Iris pigment epithelial cell (primary cell): ENCODE data around the gene MCM10.
"Not testable (repeated sequence)": the region's sequence is repeated elsewhere in the genome, so short reads cannot be mapped to it uniquely, and the experiment has no call there.

ENCODE experiments used
- DNase-seq: peaks from one replicate; pipeline ENCODE4 v3.0.0-alpha.2; 2011; ENCODE audit warnings: low read depth

The MCM10 gene

DNA sequence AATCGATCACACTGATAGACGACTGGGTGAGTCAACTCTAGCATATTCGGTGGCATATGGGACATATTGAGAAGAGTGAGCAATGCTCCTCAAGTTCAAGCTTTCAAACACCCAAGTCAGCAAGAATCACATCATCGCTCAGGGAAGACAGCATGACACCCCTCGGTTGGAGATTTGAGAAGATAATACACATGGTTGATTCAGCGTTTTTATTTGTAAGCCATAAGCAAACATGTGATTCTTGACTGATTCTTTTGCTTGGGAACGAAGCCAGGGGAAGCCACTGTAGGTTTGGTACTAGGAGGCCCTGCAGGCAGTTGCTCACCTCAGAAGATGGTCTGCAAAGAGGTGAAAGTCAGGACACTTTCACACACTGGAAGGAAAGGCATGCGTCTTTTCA is 60.2 kb downstream of the MCM10 start:
- no peak for DNase-seq

DNA sequence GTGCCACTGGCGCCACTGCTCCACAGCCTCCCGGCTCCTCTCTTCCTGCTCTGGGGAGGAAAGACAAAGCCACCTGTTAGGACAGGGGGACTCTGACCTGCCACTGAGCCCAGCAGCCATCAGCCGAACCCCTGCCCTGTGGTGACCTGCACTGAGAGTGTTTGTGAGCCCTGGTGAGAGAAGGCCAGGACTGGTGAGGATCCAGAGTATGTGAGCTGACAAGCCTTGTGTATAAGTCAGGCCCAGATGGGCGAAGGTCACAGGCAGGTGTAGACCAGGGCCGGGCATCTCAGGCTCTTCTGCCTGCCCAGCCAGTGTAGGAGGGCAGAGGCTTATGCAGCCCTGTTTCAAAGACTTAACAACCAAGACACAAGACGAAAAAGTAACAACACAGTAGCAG is 60.8 kb downstream of the MCM10 start:
- DNase-seq = no peak

DNA sequence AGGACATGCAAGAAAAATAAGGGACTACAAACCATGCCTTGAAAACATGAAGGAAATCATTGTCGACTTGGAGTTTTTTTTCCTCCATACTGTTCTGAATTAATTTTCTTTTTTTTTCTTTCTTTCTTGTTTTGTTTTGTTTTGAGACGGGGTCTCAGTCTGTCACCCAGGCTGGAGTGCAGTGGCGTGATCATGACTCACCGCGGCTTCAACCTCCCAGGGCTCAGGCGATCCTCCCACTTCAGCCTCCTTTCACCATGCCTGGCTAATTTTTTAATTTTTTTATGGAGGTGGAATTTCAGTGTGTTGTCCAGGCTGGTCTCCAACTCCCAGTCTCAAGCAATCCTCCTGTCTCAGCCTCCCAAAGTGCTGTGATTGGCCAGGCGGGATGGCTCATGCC is 61.2 kb downstream of the MCM10 start:
- no peak for DNase-seq

DNA sequence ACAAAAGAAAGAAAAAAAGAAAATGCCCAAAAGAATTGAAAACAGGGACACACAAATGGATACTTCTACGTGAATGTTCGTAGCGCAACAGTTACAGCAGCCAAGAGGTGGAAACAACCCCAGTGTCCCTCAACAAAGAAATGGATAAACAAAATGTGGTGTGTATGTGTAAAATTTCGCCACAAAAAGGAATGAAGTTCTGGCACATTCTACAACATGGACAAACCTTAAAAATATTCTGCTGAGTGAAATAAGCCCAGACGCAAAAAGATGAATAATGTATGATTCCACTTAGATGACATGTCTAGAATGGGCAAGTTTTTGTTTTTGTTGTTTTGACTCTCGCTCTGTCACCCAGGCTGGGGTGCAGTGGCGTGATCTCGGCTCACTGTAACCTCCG is 61.9 kb downstream of the MCM10 start:
- DNase-seq = no peak

DNA sequence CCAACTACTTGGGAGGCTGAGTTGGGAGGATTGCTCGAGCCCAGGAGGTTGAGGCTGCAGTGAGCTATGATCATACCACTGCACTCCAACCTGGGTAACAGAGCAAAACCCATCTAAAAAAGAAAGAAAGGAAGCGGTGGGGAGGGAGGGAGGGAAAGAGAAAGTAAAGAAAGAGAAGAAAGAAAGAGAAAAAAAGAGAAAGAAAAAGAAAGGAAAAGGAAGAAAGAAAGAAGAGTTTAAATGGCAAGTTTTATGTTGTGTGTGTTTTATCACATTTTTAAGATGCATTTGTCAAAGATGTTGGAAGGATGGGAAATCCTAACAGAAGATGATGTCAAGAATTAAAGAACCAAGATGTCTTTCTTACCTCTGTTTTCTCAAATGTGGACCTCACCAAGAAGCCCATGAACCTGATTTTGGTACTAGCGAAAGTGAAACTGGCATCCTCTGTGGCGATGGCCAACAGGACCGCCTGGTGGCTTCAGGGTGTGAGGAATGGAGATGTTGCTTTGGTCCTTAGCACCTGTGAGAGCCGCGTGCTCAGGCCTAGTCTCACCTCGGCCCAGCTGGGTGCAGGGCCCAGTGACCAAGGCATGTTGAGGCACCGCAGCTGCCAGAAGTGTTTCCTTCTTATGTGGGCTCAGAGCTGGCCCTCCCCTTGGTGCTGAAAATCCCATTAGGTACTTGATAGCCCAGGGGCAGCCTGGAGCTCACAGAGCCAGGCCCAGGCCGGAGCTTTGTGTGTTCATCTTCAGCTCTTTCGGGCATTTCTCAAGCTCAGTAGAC is 63.0 kb downstream of the MCM10 start:
- DNase-seq = no peak

DNA sequence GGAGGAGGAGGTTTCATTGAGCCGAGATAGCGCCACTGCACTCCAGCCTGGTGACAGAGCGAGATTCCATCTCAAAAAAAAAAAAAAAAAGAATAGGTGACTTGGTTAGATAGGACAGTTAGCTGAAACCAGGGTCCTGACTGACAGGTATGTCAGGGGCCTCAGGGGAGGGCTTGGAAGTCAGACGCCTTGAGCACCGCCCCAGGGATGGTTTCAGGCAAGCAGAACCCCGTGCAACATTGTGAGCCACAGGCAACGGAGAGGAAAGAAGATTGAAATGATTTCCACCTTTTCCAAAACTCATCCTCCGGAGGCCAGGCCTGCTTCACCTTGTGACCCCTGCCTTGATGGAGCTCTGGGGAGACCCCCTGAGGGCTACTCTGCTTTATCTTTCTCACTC is 64.2 kb downstream of the MCM10 start:
- DNase-seq = no peak

DNA sequence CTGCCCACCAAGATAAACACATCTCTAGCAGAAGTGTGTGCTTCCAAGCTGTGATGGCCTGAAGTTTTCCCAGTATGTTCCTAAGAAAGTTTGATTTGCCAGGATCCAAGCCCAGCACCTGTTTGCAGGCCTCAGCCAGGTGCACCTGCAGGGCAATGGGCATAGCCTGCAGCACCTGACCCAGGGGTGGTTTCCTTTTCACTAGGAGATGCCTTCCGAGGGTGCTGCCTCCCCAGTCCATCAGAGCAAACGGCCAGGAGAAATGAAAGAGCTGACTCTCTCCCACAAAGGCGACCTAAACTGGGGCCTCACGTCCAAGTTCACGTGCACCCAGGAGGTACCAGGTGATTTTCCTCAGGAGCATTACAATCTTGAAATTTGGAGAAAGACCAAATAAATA is 65.7 kb downstream of the MCM10 start:
- DNase-seq = no peak

DNA sequence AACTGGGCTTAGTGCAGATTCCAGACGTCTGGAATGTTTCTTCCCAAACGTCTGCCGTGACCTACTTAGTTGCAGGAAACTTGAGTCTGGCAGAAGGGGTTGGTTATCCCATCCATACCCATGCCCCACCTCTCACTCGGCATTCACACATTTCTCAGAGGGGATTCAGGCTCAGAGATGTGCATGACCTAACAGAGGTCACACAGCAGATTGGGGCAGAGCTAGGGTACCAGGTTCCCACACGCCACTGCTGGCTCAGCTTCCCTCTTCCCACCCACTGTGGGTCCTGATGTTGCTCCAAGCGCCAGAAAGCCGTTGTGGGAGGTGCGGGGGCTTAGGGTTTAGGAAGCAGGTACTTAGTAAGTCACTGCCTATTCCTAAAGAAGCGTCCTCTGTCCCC is 69.8 kb downstream of the MCM10 start:
- no peak for DNase-seq

DNA sequence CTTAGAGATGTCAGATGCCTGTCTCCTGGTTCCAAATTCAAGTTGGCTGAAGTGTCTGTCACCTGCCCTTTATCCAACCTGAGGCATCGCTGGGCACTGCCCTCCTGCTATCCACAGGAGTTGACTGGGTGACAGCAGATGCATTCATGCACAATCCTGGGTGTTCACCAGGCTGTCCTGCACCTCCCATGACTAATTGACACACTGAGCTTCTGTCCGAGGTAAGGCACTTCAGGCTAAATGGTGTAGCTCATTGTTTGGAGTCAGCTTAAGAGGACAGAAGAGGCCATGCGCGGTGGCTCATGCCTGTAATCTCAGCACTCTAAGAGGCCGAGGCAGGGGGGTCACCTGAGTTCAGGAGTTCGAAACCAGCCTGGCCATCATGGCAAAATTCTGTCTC is 70.5 kb downstream of the MCM10 start:
- DNase-seq = no peak

DNA sequence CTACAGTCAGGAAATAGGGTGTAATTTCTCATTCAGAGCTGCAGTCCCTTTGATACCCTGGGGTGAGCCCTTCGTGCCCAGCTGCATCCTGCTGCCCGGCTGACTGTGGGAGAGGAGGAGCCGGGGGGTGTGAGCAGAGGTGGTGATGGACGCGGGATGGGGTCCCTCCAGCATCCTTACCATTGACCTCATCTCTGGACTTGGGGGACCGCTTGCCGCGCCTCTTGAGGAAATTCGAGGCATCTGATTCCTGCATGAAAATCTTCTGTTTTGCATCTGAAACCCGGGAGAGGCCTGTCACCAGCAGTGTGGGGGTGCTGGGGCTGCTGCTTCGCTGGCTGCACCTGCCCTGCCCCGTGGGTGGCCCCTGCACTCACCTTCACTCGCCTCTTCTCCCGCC is 72.0 kb downstream of the MCM10 start:
- DNase-seq = no peak

DNA sequence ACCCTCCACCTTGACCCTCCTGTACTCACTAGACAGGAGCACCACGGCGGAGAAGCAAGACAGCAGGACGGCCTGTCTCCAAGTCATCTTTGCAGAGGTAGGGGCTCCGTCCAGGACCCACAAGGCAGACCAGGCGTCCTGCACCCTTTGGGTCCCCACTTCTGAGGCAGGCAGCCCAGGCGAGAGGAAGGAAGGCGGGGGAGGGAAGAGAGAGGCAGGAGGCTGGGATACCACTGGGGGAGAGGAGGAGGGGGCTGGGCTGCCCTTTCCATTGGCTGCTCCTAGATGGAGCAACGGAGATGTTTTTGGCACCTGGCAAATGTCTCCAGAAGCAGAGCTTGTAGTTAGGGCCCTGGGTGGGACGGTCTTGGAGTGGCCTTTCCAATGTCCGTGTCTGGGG is 72.8 kb downstream of the MCM10 start, which contains the start of gene UCMA:
Gene UCMA, minus strand, starts transcription at position 203 of the 400 bp plus-strand sequence. Its CDS starts 116 bp downstream, at position 87.
- DNase-seq = no peak

DNA sequence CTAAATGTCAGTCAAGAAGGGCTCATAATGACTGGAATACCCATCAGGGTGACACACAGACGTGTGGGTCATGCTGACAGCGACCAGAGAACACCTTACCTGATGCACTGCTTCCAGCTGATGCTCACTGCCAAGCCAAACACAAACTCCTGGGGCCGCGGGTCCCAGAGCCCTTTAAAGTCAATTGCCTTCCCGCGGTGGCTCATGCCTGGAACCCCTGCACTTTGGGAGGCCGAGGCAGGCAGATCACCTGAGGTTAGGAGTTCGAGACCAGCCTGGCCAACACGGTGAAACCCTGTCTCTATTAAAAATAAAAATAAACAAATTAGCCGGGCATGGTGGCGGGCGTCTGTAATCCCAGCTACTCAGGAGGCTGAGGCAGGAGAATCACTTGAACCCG is 73.4 kb downstream of the MCM10 start:
- not testable (repeated sequence) for DNase-seq

DNA sequence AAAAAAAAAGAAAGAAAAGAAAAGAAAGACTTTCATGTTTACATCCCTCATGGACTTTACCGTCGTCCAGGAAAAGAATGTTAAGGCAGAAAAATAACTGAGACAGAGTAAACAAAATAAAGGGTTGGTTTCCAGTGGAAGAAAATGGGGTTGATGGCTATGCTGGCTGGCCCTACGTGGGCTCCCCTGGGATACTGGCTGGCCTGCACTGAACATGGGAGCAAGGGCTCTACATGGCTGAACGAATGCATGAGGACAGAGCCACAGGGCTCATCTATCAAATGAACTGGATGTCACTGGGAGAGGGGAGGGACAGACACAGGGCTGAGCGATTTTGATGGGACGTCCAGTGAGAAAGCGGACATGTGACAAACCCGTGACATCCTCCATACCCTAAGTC is 75.3 kb downstream of the MCM10 start:
- no peak for DNase-seq

DNA sequence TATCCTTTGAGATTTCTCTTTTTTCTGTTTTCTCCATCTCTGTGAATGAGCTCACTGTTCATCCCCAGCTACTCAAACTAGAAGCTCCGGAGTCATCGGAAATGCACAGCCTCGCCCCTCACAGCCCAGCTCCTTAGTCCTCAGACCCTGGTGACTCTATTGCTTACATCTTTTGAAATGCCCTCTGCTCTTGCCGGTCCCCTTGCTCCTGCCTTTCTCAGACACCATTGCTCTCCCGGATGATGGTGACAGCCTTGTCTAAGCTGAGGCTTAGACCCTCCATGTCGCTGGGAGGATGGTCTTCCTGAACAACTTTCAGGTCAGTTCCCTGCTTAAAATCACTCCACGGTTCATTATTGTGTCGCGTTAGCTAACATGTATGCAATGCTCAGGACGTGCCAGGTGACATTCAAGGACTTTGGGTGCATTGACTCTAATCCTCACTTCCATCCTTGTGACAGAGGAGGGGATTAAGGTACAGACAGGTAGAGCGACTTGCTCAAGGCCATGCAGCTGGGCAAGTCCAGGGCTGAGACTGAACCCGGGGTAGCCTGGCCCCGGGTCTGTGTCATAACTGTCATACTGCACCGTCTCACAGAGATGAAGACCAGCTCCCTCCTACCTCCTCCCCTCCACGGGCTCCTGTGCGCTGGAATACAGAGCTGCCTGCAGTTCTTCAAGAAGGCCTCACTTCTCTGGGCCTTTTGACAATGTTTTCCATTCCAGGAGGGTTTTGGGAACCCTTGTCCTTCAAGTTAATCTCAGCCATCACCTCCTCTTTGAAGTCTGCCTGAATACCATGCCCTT is 77.1 kb downstream of the MCM10 start:
- no peak for DNase-seq

DNA sequence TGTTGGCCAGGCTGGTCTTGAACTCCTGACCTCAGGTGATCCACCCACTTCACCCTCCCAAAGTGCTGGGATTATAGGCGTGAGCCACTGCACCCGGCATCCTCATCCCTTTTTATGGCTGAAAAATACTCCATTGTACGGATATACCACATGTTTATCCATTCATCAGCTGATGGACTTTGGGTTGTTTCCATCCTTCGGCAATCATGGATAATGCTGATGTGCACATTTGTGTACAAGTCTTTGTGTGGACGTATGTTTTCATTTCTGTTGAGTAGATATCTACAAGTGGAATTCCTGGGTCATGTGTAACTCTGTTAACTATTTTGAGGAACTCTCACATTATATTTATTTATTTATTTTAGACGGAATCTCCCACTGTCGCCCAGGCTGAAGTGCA is 78.6 kb downstream of the MCM10 start:
- DNase-seq = no peak

DNA sequence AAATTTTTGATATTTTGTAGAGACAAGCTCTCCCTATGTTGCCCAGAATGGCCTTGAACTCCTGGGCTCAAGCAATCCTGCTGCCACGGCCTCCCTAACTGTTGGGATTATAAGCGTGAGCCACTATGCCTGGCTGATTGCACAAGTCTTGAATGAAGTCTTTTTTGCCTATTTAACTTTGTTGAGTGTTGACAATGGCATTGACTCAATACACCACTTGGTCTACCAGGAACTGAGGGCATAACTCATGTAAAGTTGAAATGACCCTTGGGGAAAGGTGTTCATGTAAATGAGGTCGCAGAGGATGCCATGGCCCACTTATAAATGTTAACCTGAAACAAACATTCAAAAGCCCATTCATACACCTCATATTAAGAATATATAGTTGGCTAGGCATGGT is 80.3 kb downstream of the MCM10 start:
- DNase-seq = no peak

DNA sequence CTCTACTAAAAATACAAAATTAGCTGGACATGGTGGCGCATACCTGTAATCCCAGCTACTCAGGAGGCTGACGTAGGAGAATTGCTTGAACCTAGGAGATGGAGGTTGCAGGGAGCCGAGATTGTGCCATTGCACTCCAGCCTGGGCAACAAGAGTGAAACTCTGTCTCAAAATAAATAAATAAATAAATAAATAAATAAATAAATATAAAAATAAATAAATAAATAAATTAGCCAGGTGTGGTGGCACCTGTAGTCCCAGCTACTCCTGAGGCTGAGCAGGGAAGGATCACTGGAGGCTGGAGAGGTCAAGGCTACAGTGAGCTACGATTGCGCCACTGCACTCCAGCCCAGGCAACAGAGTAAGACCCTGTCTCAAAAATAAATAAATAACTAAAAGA is 80.9 kb downstream of the MCM10 start:
- DNase-seq = not testable (repeated sequence)

DNA sequence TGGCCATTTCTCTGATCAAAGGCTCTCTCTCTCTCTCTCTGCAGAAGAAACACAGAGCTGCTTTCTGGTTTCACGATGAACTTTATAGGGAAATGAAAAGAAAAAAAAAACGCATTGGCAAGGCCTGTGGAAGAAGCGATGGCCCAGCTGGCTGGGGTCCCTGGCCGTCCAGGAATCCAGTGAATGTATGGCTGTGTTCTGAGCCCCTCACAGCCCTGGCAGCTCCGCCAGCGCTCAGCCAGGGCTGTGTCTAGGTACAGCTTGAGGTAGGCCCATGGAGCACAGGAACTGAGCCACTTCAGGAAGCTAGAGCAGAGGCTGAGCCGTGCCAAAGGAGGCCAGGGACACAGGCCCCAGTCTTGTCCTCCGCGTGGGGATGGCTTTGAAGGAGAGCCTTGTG is 85.9 kb downstream of the MCM10 start:
- DNase-seq = no peak

DNA sequence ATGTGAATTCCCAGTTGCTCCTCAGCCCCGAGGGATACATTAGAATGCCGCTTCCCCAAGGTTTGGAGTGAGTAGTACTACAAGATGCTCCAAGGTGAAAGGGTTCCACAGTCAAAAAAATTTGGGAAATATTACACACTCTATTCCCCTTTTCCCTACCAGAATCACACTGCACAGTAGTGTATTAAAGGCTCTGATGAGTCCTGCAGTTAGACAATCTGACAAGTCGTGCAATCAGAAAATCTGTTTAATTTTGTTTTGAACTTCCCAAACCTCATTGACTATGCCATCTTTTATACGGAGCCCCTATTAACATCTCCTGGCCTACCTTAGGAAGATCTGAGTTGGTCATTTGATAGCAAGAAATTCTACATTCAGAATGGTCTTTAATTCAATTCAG is 86.4 kb downstream of the MCM10 start:
- DNase-seq = no peak

DNA sequence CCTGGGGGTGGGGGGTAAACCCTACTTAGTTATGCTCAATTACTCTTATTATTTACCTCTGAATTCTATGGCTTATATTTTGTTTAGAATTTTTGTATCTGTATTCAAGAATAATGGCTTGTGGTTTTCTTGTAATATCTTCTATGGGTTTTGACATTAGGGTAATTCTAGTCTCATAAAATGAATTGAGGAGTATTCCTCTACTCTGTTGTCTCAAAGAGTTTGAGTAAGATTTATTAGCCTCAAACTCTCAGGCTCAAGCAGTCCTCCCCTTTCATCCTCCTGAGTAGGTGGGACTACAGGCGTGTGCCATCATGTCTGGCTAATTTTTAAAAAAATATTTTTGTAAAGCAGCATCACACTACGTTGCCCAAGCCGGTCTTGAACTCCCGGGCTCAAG is 92.4 kb downstream of the MCM10 start:
- no peak for DNase-seq

DNA sequence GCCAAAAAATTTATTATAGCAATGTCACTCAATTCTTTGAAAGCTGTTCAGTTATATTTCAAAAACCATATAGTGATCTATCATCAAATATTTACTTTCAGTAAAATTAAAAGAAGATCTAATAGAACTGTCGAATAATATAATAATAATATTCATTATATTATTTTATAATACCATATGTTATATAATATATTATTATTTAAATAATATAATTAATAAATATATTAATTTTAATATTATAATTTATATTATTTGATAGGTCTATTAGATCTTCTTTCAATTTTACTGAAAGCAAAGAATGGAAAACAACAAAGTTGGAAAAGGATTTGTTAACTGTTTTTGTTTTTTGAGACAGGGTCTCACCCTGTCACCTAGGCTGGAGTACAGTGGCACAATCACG is 95.3 kb downstream of the MCM10 start:
- no peak for DNase-seq

DNA sequence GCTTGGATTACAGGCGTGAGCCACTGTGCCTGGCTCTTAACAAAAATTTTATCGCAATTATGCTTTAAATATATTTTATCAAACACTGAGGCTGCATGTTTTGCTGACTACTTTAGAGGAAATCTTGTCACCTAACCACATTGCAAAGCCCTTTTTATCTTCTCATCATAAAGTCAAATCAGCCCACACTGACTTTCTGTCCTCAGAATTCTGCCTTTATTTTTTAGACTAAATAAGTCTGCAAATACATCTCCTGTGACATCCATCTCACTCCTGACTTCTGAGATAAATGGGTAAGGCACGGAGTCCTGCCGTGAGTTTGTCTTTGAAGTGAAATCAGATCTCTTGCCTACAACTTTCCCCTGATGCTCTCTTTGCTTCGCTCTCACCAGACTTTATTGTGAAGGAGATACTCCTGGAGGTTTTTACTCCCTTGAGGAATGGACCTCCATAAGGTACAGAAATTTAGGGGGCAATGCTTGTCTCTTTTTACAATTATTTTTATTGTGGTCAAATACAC is 96.3 kb downstream of the MCM10 start:
- DNase-seq = no peak
